Activated CD8-positive, alpha-beta memory T cell treated with anti-CD3 and anti-CD28 coated beads for 4 hours (primary cell): ENCODE measurements around the gene PIK3C2B.
"Not testable (repeated sequence)": the region's sequence is repeated elsewhere in the genome, so short reads cannot be mapped to it uniquely, and the experiment has no call there.

ENCODE experiments used
- DNase-seq, 2 donors: peaks; one replicate each; pipeline ENCODE4 v3.0.0-alpha.2; 2020; ENCODE audit warnings: low read depth in 2 of 2

Gene PIK3C2B

GRCh38 chr1:204506201-204506968 is 11.8 kb upstream of the PIK3C2B start:
- peak; percentile 56 to 64 for DNase-seq

- DNase-seq = no peak
Observed at GRCh38 chr1:204505674-204506200, 11.1 kb upstream of the PIK3C2B start.

GRCh38 chr1:204503913-204504519 is 9.4 kb upstream of the PIK3C2B start:
- no peak for DNase-seq

GRCh38 chr1:204503122-204503912 is 8.7 kb upstream of the PIK3C2B start:
- no peak for DNase-seq

GRCh38 chr1:204502241-204502640 is 7.6 kb upstream of the PIK3C2B start:
- DNase-seq = no peak

GRCh38 chr1:204499511-204500468 is 5.2 kb upstream of the PIK3C2B start:
- DNase-seq = no peak

GRCh38 chr1:204498981-204499380 is 4.4 kb upstream of the PIK3C2B start:
- DNase-seq = no peak

- no peak for DNase-seq
Observed at GRCh38 chr1:204495777-204496176, 1.2 kb upstream of the PIK3C2B start.

GRCh38 chr1:204495078-204495753 is 611 bp upstream of the PIK3C2B start:
- DNase-seq = no peak

- DNase-seq = no peak
Observed at GRCh38 chr1:204493984-204494280, 673 bp downstream of the PIK3C2B start.

GRCh38 chr1:204493145-204493983 is 1.2 kb downstream of the PIK3C2B start:
- no peak for DNase-seq

- DNase-seq = no peak
Observed at GRCh38 chr1:204491655-204492054, 3.0 kb downstream of the PIK3C2B start.

- no peak for DNase-seq
Observed at GRCh38 chr1:204487256-204487615, 7.4 kb downstream of the PIK3C2B start.

GRCh38 chr1:204486513-204487255 is 7.9 kb downstream of the PIK3C2B start:
- not testable (repeated sequence) for DNase-seq

GRCh38 chr1:204483791-204484190 is 10.8 kb downstream of the PIK3C2B start:
- no peak for DNase-seq

GRCh38 chr1:204480515-204480914 is 14.1 kb downstream of the PIK3C2B start:
- DNase-seq = no peak

- DNase-seq = no peak
Observed at GRCh38 chr1:204479387-204480136, 15.0 kb downstream of the PIK3C2B start.

- no peak for DNase-seq
Observed at GRCh38 chr1:204478921-204479320, 15.7 kb downstream of the PIK3C2B start.
